Left lung (tissue), 10 donors: Measurements from ENCODE around the gene FAM107B. TPM values are rescaled to one million over a fixed set of nuclear protein-coding genes. Genes with fewer than 3 reads are reported as not detected.

Experiments
- ATAC-seq: fragments of 200-7000 bp; cut with Tn5 transposase; one replicate; pipeline ENCODE4 v1.9.1; 2020; ENCODE audit warnings: moderate library complexity
- DNase-seq, 4 donors: peaks; one replicate each; pipeline ENCODE4 v3.0.0-alpha.2; 2013 to 2020
- H3K27ac ChIP-seq, 2 donors: fragments of 200-600 bp; sonication (generic) in 1 of 2; one replicate each; pipeline versions ENCODE4 v1.5.0 to v1.8.0; 2020 to 2021
- H3K27me3 ChIP-seq, 2 donors: fragments of 200-600 bp; sonication (generic) in 1 of 2; one replicate each; pipeline versions ENCODE4 v1.5.0 to v1.8.0; 2020 to 2021
- H3K36me3 ChIP-seq, 2 donors: fragments of 200-600 bp; sonication (generic) in 1 of 2; one replicate each; pipeline versions ENCODE4 v1.5.0 to v1.8.0; 2020 to 2021
- H3K4me1 ChIP-seq, 2 donors: fragments of 200-600 bp; one replicate each; pipeline ENCODE4 v1.8.0; 2021
- H3K4me3 ChIP-seq, 2 donors: fragments of 200-600 bp; sonication (generic) in 1 of 2; one replicate each; pipeline versions ENCODE4 v1.5.0 to v1.8.0; 2020 to 2021; ENCODE audit warnings: mild to moderate bottlenecking in 1 of 2
- H3K9me3 ChIP-seq, 2 donors: fragments of 200-600 bp; sonication (generic) in 1 of 2; one replicate each; pipeline versions ENCODE4 v1.5.0 to v1.8.0; 2020 to 2021
- intact Hi-C, 2 donors: fragments of 100-400 bp; cut with DNase I; formaldehyde crosslinking; loops; one replicate each; pipeline versions ENCODE4 v1.11.2 to v1.14.2; 2022
- polyA plus RNA-seq, 6 donors: library from polyadenylated mRNA; unstranded; fragments of 120-200 nt; gene quantifications; one replicate each; pipeline ENCODE4 v1.2.1, GENCODE V29; 2013; ENCODE audit not compliant: insufficient read length in 6 of 6
- total RNA-seq, 2 donors: library from RNA; stranded (reverse); fragmentation: NEBNext Ultra II Directional; extraction: Animal tissue kit (Norgen Biotek cat#: 25700); gene quantifications; one replicate each; pipeline ENCODE4 v1.2.1, GENCODE V29; 2021
- TF ChIP-seq, protein P1 (sequence below), 2 donors: fragments of 200-600 bp; sonication (generic) in 1 of 2; IDR thresholded peaks; one replicate each; pipeline versions ENCODE4 v1.5.0 to v1.8.0; 2021; ENCODE audit warnings: antibody characterized with exemption in 2 of 2
- donor health status: DM: no; HTN: yes; CAD: no.
- donor health status: DM: no; HTN: no; CAD: no.

Gene FAM107B
- total and polyA plus RNA-seq, 8 donors = 66.2 to 93.6 (median 83.0) TPM

DNA sequence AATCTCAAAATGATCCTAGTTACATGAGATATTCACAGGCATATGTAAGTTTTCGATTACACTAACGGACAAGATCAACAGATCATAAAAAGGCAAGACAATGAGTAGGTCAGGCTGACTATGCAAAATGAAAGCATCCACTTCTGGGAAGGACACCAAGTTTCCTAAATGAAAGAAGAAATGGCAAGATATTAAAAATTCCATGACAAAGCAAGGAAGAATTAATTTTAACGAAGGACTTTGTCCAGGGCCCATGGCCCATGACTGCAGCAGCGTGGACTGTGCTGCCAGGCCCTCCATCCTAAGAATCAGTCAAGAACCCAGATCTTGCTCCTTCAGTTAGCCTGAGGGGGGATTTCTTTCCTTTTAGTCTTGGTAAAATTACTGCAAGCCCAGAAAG lies 261.6 kb downstream of the FAM107B start:
- Histone ChIP-seq H3K27ac (peak overlapping the region in 1 of 2 donors; percentile 31), H3K36me3 (peaks cover 0 to 34% of the 10 kb centered on the region in 2 donors), H3K4me1 (no peaks in the 10 kb centered on the region), H3K27me3 (no peaks in the 10 kb centered on the region), H3K9me3 (no peaks in the 10 kb centered on the region), H3K4me3 (no peak overlapping the region)
- intact Hi-C loops = no loop called here
- TF ChIP-seq, protein P1, sequence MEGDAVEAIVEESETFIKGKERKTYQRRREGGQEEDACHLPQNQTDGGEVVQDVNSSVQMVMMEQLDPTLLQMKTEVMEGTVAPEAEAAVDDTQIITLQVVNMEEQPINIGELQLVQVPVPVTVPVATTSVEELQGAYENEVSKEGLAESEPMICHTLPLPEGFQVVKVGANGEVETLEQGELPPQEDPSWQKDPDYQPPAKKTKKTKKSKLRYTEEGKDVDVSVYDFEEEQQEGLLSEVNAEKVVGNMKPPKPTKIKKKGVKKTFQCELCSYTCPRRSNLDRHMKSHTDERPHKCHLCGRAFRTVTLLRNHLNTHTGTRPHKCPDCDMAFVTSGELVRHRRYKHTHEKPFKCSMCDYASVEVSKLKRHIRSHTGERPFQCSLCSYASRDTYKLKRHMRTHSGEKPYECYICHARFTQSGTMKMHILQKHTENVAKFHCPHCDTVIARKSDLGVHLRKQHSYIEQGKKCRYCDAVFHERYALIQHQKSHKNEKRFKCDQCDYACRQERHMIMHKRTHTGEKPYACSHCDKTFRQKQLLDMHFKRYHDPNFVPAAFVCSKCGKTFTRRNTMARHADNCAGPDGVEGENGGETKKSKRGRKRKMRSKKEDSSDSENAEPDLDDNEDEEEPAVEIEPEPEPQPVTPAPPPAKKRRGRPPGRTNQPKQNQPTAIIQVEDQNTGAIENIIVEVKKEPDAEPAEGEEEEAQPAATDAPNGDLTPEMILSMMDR (IDR thresholded peaks at IDR 0.05) = no peak
- ATAC-seq = peak; percentile 36
- no peak for DNase-seq

DNA sequence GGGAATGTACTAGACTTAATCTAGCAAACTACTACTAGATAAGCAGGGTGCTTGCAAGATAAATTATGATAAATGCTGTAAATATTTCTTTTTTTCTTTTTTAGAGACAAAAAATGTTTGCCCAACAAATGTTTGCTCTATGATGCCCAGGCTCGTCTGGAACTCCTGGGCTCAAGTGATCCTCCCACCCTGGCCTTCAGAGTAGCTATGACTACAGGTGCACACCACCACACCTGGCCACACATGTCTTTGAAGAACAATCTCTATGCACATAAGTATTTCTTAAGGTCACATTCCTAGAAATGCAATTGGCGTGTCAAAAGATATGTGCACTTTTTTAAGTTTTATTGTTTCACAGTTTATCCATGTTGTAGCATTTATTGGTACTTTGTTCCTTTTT lies 264.4 kb downstream of the FAM107B start:
- ATAC-seq (no peak), DNase-seq (no peak)
- Histone ChIP-seq H3K4me1 (no peaks in the 10 kb centered on the region), H3K4me3 (no peak overlapping the region), H3K27me3 (no peaks in the 10 kb centered on the region), H3K27ac (no peak overlapping the region), H3K36me3 (peaks cover 0 to 26% of the 10 kb centered on the region in 2 donors), H3K9me3 (no peaks in the 10 kb centered on the region)
- TF ChIP-seq, protein P1 (IDR thresholded peaks at IDR 0.05) = no peak
- intact Hi-C loops = no loop called here

DNA sequence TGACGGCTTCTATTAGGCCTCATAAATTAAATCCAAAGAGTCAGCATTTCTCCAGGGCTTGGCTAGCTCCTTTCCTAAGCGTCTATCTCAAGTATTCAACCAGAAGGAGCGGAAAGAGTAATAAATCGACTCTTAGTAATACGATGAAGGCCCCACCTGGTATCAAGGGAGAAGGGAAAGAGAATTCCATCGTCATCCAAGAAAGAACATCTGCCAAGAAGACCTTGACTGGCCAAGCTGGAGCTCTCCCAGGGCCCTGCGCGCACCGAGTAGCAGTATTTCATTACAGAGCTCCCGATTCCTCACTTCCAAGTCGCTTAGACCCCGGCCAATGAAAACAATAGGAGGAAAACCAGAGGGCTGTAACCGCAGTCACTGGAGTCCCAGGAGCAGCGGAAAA lies 266.0 kb downstream of the FAM107B start:
- TF ChIP-seq, protein P1 (IDR thresholded peaks at IDR 0.05) = no peak
- H3K36me3 ChIP-seq = peaks cover 0 to 26% of the 10 kb centered on the region in 2 donors
- H3K4me3 ChIP-seq = no peak overlapping the region
- intact Hi-C loops = loop anchor here in 1 of 2 donors (10.0 kb wide), 1 partner anchor 316 kb away; no protein-coding TSS in a partner anchor
- ATAC-seq = no peak
- no peak overlapping the region for H3K27ac ChIP-seq
- DNase-seq = peak in 1 of 4 donors; percentile 21
- no peaks in the 10 kb centered on the region for H3K27me3 ChIP-seq
- H3K9me3 ChIP-seq = no peaks in the 10 kb centered on the region
- H3K4me1 ChIP-seq = no peaks in the 10 kb centered on the region

DNA sequence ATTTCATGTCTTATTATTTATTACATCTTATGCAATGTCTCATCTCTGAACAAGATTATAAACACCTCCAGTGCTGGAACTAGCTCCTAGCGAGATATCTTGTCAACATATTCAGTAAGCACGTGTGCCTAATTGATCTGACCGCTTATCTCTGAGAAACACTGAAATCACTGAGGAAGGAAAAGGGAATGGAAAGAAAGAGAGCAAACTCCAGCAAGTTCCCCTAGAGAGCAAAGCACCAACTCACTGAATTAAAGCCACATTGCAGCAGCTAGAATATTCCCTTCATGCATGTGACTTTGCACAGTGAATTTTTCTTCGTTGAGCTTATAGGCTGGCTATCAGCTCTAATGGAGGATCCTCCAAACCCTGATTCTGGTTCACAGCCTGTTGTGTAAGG lies 266.9 kb downstream of the FAM107B start:
- no peak overlapping the region for H3K27ac ChIP-seq
- no peaks in the 10 kb centered on the region for H3K9me3 ChIP-seq
- ATAC-seq (no peak), DNase-seq (no peak)
- no peaks in the 10 kb centered on the region for H3K4me1 ChIP-seq
- intact Hi-C loops = loop anchor here in 1 of 2 donors (10.0 kb wide), 1 partner anchor 317 kb away; no protein-coding TSS in a partner anchor
- H3K36me3 ChIP-seq = peaks cover 0 to 26% of the 10 kb centered on the region in 2 donors
- H3K27me3 ChIP-seq = no peaks in the 10 kb centered on the region
- TF ChIP-seq, protein P1 (IDR thresholded peaks at IDR 0.05) = no peak
- no peak overlapping the region for H3K4me3 ChIP-seq

DNA sequence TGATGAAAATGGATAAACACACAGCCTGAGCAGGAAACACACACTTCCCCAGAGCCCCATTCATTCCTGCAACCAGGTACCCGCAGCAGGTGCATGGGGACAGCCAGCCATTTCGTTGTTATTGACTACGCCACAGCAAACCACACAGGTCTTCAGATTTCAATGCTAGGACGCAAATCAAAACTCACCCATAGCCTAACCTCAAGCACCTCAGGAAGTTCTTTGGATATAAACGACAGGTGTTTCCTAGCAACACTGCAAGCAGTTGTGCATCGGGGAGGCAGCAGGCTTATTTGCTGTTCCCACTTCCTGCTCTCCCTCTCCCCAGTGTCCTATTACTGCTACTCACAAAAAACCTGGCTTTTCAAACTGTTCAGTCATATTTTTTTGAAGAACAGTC lies 267.5 kb downstream of the FAM107B start:
- intact Hi-C loops = loop anchor here in 1 of 2 donors (10.0 kb wide), 1 partner anchor 318 kb away; no protein-coding TSS in a partner anchor
- Histone ChIP-seq H3K4me3 (no peak overlapping the region), H3K27ac (no peak overlapping the region), H3K4me1 (no peaks in the 10 kb centered on the region), H3K9me3 (no peaks in the 10 kb centered on the region), H3K27me3 (no peaks in the 10 kb centered on the region), H3K36me3 (peaks cover 0 to 26% of the 10 kb centered on the region in 2 donors)
- TF ChIP-seq, protein P1 (IDR thresholded peaks at IDR 0.05) = no peak
- ATAC-seq (no peak), DNase-seq (peak in 1 of 4 donors; percentile 21)
